ENCODE data around the gene CREBL2.
A peak's percentile ranks its signal among the peaks of the same experiment; 100 is the strongest.
"Not testable (repeated sequence)": the region's sequence is repeated elsewhere in the genome, so short reads cannot be mapped to it uniquely, and the experiment has no call there.

CREBL2 gene

DNA sequence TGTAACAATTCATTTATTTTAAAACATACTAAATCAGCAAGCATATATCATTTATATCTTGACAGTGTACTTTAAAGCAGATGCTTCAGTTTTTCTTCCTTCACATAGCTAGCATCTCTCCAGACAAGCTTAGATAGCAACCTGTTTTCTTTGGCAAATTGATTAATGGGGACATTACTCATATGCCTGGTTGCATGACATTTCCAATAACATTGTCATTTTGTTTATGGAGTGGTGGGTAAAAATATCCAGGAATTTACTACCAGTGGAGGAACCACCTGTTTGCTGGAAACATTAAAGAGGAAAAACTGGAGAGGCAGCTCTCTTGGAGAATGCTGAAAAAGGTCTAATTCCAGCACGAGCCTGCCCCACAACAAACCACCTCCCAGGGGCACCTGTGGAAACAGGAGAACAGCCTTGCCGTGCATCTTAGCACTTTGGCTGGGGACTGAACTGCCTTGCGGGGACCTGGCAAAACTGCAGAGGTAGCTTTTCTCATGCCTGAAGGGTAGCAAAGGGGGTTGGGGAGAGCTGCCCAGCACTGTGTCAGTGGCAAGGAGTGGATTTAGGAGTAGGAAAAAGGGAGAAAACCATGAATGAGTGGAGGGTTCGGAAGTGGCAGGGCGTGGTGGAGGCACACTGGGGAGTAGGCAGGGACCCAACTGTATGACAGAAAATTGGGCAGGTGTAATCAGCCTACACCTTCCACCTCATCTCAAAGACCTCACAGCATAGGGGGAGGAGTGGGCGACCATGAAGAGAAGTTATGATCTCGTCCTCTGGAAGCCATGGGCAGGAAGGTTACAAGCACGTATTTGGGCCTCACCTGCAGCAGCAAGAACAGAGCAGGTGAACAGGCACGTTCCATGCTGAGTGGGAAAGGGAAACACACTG, 11.7 kb upstream of the CREBL2 start:
- no peak for DNase-seq

DNA sequence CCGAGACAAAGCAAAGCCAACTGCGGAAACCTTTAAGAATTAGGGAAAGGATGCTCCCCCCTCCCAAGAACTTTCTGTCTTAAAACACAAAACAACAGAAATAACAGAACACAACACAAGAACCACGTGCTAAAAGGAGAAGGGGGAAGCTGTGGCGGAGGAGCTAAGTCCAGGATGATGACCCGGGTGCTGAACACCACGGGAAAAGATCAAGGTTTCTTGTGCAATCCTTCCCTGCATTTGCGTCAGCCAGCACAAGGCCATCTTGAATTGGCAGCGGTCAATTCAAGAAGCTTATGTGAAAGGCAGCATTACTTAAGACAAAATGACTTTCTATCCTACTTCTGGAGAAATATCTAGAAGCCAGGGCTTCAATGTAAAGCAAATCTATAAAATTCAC, 11.0 kb upstream of the CREBL2 start:
- no peak for DNase-seq

DNA sequence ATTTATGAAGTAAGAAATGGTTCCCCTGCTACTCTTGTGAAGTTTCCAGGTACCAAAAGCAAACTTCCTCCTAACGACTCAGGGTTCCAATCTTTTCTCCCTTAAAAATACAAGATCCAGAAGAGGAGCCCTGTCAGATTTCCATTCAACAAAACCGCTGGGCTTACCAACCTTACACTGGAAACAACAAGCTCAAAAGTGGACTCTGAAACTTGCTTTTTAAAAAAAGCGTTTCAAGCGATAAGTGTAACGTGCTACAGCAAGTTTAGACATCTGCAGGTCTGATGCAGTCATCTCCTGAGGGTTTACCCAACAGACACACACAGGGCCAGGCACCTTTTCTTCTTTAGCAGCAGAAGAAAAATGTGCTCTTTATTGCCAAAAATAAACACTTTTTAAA, 6.9 kb upstream of the CREBL2 start:
- no peak for DNase-seq

GRCh38 chr12:12606781-12607589, 4.7 kb upstream of the CREBL2 start:
- DNase-seq = no peak

GRCh38 chr12:12608557-12608957, 3.1 kb upstream of the CREBL2 start:
- DNase-seq = no peak

DNA sequence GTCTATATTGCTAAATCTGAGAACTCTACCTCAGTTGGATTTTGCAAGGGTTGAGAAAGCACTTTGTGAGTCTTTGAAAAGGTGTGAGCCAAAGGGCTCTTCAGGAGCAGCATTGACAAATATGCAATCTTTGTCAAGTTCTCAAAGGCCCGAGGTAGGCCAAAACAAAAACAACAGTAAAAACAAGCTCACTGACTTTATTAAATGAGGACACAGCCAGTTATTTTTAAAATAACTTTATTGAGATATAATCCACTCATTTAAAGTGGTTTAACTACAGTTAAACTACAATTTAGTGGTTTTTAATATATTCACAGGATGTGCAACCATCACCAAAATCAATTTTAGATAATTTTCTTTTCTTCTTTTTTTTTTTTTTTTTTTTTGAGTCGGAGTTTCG, 2.0 kb upstream of the CREBL2 start:
- no peak for DNase-seq

DNA sequence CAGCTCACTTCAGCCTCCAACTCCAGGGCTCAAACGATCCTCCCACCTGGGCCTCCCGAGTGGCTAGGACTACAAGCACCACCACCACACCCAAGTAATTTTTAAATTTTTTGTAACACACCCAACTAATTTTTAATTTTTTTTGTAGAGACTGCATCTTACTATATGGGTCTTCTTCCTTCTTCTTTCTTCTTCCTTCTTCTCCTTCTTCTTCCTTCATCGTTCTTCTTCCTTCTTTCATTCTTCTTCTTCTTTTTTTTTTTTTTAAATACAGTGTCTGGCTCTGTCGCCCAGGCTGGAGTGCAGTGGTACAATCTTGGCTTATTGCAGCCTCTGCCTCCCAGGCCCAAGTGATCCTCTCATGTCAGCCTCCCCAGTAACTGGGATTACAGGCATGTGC, 965 bp upstream of the CREBL2 start:
- DNase-seq = no peak

GRCh38 chr12:12612358-12612757, 682 bp downstream of the CREBL2 start:
- peak; percentile 22 for DNase-seq

DNA sequence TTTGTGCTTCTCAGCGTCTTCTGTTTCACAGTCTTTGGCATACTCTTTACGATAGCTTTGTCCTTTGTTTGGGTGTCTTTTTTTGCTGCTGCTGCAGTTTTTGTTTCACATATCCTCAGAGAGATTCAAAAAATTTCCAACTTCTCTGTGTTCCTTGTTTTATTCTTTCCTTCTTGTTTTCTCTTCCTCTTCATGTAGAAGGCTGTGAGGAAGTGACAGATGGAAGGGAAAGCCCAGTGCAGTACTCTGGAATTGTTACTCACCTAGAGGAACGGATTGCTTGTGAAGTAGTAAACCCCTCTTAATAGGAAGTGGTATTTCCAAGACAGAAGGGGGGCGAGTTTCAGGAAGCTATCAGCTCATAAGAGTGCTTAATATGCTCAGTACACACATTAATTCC, 1.7 kb downstream of the CREBL2 start:
- no peak for DNase-seq

- DNase-seq = no peak
These were observed 2.7 kb downstream of the CREBL2 start for GRCh38 chr12:12614342-12614741.

DNA sequence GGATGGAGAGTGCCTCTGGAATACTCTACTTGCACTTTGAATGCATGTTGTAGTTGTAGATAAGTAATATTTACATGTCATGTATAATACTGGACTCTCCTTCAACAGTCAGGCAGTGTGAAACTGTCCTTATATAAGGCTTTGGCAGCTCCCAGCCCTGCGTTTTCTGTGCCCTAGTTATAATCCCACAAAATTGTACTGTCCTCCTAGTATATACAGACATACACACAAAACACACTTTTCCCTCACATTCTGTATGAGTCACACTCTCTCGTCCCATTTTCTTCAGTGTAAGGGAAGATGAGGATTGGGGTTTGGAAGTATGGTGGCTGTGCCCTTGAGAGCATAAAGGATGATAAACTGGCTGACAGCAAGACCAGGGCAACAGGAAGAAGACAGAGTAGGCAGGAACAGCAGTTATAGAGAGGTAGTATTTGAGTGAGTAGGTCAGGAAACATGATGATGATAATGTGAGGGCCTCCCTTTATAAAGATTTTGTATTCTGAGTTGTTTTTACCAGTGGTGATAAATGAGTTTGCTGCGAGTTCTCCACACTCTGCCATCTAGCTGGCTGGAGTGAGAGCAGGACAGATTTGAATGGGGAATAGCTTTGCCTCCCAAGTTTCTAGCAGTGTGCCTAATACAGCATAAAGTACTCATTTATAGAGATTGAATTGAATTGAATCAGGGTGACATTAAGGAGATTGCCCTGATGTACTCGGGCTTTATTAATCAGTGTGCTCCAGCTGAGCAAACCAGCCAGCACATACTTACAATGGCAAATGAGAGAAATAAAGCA, 5.0 kb downstream of the CREBL2 start:
- peak; percentile 4 for DNase-seq

- not testable (repeated sequence) for DNase-seq
These were observed 6.4 kb downstream of the CREBL2 start for GRCh38 chr12:12618064-12618463.

DNA sequence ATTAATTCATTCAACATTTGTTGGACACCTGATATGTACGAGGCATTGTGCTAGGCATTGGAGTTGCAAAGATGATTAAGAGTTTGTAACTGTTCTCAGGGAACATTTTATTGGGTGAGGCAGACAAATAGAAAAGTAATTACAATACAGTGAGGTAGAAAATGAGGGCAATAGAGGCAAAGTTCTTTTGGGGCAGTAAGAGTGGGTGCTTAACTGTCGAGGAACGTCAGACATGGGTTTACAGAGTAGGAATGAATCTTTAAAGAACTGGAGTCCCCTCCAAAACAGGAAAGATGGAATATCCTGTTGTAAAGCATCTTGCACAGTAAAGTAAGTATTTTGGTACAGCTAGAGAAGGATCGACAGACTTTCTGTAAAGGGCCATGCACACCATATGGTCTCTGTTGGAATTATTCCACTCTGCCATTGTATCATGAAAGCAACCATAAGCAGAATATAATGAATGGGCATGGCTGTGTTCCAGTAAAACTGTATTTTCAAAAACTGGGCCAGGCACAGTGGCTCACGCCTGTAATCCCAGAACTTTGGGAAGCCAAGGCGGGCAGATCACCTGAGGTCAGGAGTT, 9.1 kb downstream of the CREBL2 start:
- DNase-seq = no peak

DNA sequence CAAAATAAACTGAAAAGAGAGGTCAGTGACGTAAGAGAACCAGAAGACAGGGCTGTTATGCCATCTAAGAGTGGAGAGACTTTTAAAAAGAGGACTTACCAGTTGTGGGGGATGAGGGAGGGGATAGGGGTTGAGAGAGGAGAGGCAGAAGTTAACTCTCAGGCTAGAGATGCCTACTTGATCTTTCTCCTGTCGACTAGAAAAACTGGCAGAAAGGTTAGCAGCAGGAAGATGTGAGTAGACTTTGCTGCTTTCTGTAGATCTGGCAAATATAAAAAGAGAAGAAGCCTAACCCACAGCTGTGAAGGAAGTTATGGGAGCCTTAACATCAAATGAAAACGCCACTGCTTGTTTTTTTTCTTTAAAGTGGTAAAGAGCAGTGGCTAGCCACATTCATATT, 10.7 kb downstream of the CREBL2 start:
- peak; percentile 14 for DNase-seq

- DNase-seq = no peak
These were observed 12.9 kb downstream of the CREBL2 start for GRCh38 chr12:12624498-12624992.

DNA sequence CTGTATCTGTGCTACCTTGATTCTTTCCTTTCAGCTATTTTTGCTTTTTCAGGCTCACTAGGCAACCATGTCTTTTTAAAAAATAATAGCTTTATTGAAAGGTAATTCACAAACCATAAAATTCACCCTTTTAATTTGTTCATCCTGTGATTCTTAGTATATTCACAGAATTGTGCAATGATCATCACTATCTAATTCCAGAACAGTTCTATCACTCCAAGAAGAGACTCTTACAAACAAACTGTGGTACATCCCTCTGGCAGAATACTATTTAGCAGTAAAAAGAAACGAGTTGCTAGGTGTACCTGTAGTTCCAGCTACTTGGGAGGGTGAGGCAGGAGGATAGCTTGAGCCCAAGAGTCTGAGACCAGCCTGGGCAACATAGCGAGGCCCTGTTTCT, 14.8 kb downstream of the CREBL2 start:
- DNase-seq = no peak

GRCh38 chr12:12627308-12627827, 15.7 kb downstream of the CREBL2 start:
- no peak for DNase-seq

DNA sequence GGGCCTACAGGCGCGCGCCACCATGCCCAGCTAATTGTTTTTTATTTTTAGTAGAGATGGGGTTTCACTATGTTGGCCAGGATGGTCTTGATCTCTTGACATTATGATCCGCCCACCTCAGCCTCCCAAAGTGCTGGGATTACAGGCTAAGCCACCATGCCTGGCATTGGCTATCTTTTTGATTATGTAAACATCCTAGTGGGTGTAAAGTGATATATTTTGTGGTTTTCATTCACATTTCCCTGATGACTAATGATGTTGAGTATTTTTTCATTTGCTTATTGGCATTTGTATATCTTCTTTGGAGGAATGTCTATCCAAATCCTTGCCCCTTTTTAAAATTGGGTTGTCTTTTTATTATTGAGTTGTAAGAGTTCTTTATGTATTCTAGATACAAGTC, 16.3 kb downstream of the CREBL2 start:
- DNase-seq = no peak

DNA sequence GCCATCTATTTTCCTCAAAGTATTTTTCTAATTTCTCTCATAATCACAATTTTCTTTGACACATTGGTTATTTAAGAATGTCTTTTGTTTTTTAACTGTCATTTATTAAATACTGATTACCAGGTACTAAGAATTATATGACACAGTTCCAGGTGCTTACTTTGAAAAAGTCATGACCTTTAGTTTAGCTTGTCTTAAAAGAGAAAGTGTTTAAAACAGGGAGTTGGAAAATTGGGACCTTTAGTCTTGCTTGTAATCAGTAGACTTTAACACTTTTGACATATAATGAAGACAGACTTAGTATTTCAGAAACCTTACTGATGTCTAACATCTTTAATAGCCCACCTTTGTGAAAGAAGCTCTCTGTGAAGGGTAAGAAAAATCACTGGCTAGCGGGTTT, 19.2 kb downstream of the CREBL2 start:
- DNase-seq = no peak

DNA sequence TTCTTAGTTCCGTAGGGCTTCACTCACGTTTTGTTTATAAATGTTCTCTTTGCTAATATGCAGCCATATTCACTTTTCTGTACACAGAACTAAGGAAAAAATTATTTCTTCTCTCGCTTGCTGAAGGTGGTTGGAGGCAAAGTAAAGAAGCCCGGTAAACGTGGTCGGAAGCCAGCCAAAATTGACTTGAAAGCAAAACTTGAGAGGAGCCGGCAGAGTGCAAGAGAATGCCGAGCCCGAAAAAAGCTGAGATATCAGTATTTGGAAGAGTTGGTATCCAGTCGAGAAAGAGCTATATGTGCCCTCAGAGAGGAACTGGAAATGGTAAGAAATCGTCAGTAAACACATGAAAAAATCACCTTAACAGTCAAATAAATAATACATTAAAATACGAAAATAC, 24.0 kb downstream of the CREBL2 start:
- DNase-seq = no peak

DNA sequence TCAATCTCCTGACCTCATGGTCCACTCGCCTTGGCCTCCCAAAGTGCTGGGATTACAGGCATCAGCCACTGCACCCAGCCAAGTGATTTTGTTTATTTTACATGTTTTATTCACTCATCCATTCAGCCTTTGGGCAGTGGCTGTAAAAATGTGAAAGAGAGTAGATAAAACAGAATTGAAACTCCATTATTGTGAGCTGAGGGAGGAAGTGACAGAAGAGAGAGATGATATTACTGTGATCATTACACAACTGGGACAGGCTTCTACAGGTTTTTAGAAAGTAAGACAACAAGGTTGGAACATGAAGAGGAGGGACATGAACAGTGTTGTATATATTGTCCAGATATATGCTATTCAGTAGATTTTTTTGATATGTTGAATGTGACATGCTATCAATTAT, 25.0 kb downstream of the CREBL2 start:
- no peak for DNase-seq

DNA sequence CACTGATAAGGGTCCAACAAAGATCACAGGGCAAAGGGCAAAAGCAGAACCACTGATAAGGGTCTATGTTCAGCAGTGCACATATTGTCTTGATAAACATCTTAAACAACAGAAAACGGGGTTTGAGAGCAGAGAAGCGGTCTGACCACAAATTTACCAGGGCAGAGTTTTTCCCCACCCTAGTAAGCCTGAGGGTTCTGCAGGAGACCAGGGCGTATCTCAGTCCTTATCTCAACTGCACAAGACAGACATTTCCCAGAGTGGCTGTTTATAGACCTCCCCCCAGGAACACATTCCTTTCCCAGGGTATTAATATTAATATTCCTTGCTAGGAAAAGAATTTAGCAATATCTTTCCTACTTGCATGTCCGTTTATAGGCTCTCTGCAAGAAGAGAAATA, 28.3 kb downstream of the CREBL2 start:
- not testable (repeated sequence) for DNase-seq
